H1 (cell line): ENCODE measurements around the gene UCHL5. TPM values are rescaled to one million over a fixed set of nuclear protein-coding genes. Genes with fewer than 3 reads are reported as not detected.

Experiments
- CTCF ChIA-PET: fragments of 300-600 bp; sonication (Branson Sonifier 250); formaldehyde crosslinking; loops from one replicate; lab custom pipeline; 2021; ENCODE audit not compliant: partially characterized antibody; lab: Charles Lee
- POLR2A ChIA-PET: fragments of 300-600 bp; sonication (Branson Sonifier 250); formaldehyde crosslinking; loops from one replicate; lab custom pipeline; 2021; ENCODE audit warnings: inconsistent platforms; ENCODE audit not compliant: partially characterized antibody; lab: Charles Lee
- DNase-seq, 2 experiments: peaks; one replicate each; pipeline versions ENCODE4 v3.0.0 to v3.0.0-alpha.2; 2010 to 2022; ENCODE audit warnings: low spot score in 2 of 2, low read depth in 1 of 2, mixed read lengths in 1 of 2
- FAIRE-seq: peaks from 2 replicates; lab custom pipeline; 2011; peaks lifted over from hg19 to GRCh38; lab: Jason Lieb, UNC
- H2AFZ ChIP-seq: 2 replicates; pipeline ENCODE4 v1.8.1; 2012; ENCODE audit warnings: low read length, inconsistent platforms
- H2AK5ac ChIP-seq: 2 replicates; pipeline ENCODE4 v1.6.1; 2013; ENCODE audit warnings: low read depth, low read length
- H2BK120ac ChIP-seq: replicated peaks from 2 replicates; pipeline ENCODE3; 2013; ENCODE audit warnings: low read depth, low read length, inconsistent platforms
- H2BK12ac ChIP-seq: 2 replicates; pipeline ENCODE4 v1.6.1; 2013; ENCODE audit warnings: low read depth, low read length
- H2BK15ac ChIP-seq: 2 replicates; pipeline ENCODE4 v1.6.1; 2013; ENCODE audit warnings: low read length
- H2BK20ac ChIP-seq: 2 replicates; pipeline ENCODE4 v1.6.1; 2013; ENCODE audit warnings: low read length
- H2BK5ac ChIP-seq: 2 replicates; pipeline ENCODE4 v1.6.1; 2013; ENCODE audit warnings: low read depth, low read length
- H3K14ac ChIP-seq: 2 replicates; pipeline ENCODE4 v1.6.1; 2013; ENCODE audit warnings: inconsistent platforms; ENCODE audit not compliant: insufficient read length
- H3K18ac ChIP-seq: 2 replicates; pipeline ENCODE4 v1.6.1; 2013; ENCODE audit warnings: low read length; ENCODE audit errors: extremely low read depth
- H3K23ac ChIP-seq: 2 replicates; pipeline ENCODE4 v1.6.1; 2013; ENCODE audit warnings: inconsistent platforms; ENCODE audit not compliant: insufficient read length
- H3K23me2 ChIP-seq: 2 replicates; pipeline ENCODE4 v1.6.1; 2013; ENCODE audit warnings: low read depth, low read length
- H3K27ac ChIP-seq: 2 replicates; pipeline ENCODE4 v1.6.1; 2011; ENCODE audit warnings: low read depth, low read length, inconsistent platforms
- H3K27me3 ChIP-seq, 4 experiments: replicated peaks in 1 of 4; 1 replicate in 1 of 4; 2 replicates in 3 of 4; pipeline versions ENCODE4 v1.6.1 to v1.8.1; 2011 to 2013; ENCODE audit warnings: low read length in 3 of 4, mild to moderate bottlenecking in 3 of 4, inconsistent platforms in 2 of 4, mixed read lengths in 2 of 4, moderate library complexity in 1 of 4; ENCODE audit not compliant: control insufficient read depth in 3 of 4, insufficient read depth in 3 of 4; ENCODE audit errors: extremely low read depth in 1 of 4
- H3K36me3 ChIP-seq, 4 experiments: 2 replicates each; pipeline versions ENCODE4 v1.6.1 to v1.8.1; 2011 to 2013; ENCODE audit warnings: mild to moderate bottlenecking in 4 of 4, low read length in 3 of 4, moderate library complexity in 2 of 4, control low read depth in 1 of 4, inconsistent platforms in 1 of 4; ENCODE audit not compliant: insufficient read depth in 4 of 4, control insufficient read depth in 2 of 4
- H3K4ac ChIP-seq: replicated peaks from 2 replicates; pipeline ENCODE3; 2013; ENCODE audit warnings: low read length, low read depth, mixed read lengths, inconsistent platforms; ENCODE audit not compliant: insufficient read length
- H3K4me1 ChIP-seq, 4 experiments: replicated peaks in 1 of 4; 1 replicate in 1 of 4; 2 replicates in 3 of 4; pipeline versions ENCODE4 v1.6.1 to v1.8.1; 2011 to 2013; ENCODE audit warnings: low read length in 3 of 4, inconsistent platforms in 2 of 4, mixed read lengths in 1 of 4; ENCODE audit not compliant: insufficient read depth in 4 of 4, control insufficient read depth in 3 of 4
- H3K4me2 ChIP-seq, 2 experiments: 2 replicates each; pipeline versions ENCODE4 v1.6.1 to v1.8.1; 2011 to 2013; ENCODE audit warnings: low read depth in 2 of 2, low read length in 2 of 2, control low read depth in 1 of 2, inconsistent platforms in 1 of 2, mild to moderate bottlenecking in 1 of 2; ENCODE audit not compliant: insufficient read depth in 1 of 2
- H3K4me3 ChIP-seq, 4 experiments: fragments of 200-600, 300-600 bp in 1 of 4; sonication (generic), shearing (Covaris generic), sonication (Bioruptor Twin) in 1 of 4; 2 replicates each; pipeline versions ENCODE4 v1.5.1 to v1.8.1; 2011 to 2016; ENCODE audit warnings: low read length in 4 of 4, low read depth in 3 of 4, control low read depth in 2 of 4, inconsistent platforms in 2 of 4, mild to moderate bottlenecking in 2 of 4, mixed read lengths in 1 of 4, moderate library complexity in 1 of 4; ENCODE audit not compliant: insufficient read depth in 2 of 4; ENCODE audit errors: extremely low read depth in 1 of 4
- H3K56ac ChIP-seq: replicated peaks from 2 replicates; pipeline ENCODE3; 2013; ENCODE audit warnings: low read depth, mild to moderate bottlenecking, mixed read lengths, low read length, inconsistent platforms; ENCODE audit not compliant: insufficient read length
- H3K79me1 ChIP-seq: 2 replicates; pipeline ENCODE4 v1.6.1; 2013; ENCODE audit warnings: low read depth, low read length, control low read depth
- H3K79me2 ChIP-seq, 2 experiments: 2 replicates each; pipeline versions ENCODE4 v1.6.1 to v1.8.1; 2012 to 2013; ENCODE audit warnings: low read length in 2 of 2, mild to moderate bottlenecking in 2 of 2, inconsistent platforms in 1 of 2; ENCODE audit not compliant: insufficient read depth in 2 of 2, control insufficient read depth in 1 of 2
- H3K9ac ChIP-seq, 4 experiments: replicated peaks in 1 of 4; 1 replicate in 1 of 4; 2 replicates in 3 of 4; pipeline versions ENCODE4 v1.6.1 to v1.8.1; 2011 to 2013; ENCODE audit warnings: low read depth in 3 of 4, low read length in 3 of 4, control low read depth in 2 of 4, mild to moderate bottlenecking in 2 of 4, moderate library complexity in 2 of 4, inconsistent platforms in 1 of 4; ENCODE audit errors: extremely low read depth in 1 of 4
- H3K9me3 ChIP-seq, 2 experiments: 2 replicates each; pipeline versions ENCODE4 v1.6.1 to v1.8.1; 2012 to 2013; ENCODE audit warnings: mild to moderate bottlenecking in 2 of 2, moderate library complexity in 2 of 2, control low read depth in 1 of 2, inconsistent platforms in 1 of 2, low read depth in 1 of 2, low read length in 1 of 2, mixed read lengths in 1 of 2; ENCODE audit not compliant: insufficient read depth in 2 of 2
- H4K20me1 ChIP-seq, 2 experiments: replicated peaks in 1 of 2; 2 replicates each; pipeline versions ENCODE3 to v1.8.1; 2011 to 2013; ENCODE audit warnings: inconsistent platforms in 2 of 2, low read length in 2 of 2, mild to moderate bottlenecking in 1 of 2; ENCODE audit not compliant: insufficient read depth in 2 of 2, control insufficient read depth in 1 of 2
- H4K5ac ChIP-seq: 2 replicates; pipeline ENCODE4 v1.6.1; 2013; ENCODE audit warnings: low read length, low read depth, mixed read lengths, inconsistent platforms; ENCODE audit not compliant: insufficient read length
- H4K8ac ChIP-seq: 2 replicates; pipeline ENCODE4 v1.8.0; 2013; ENCODE audit warnings: mild to moderate bottlenecking, moderate library complexity, low read length, inconsistent platforms; ENCODE audit not compliant: insufficient read depth; ENCODE audit errors: extremely low read depth
- H4K91ac ChIP-seq: replicated peaks from 2 replicates; pipeline ENCODE3; 2013; ENCODE audit warnings: low read length, mixed read lengths, inconsistent platforms; ENCODE audit not compliant: insufficient read length
- CHD2 ChIP-seq: IDR thresholded peaks from 2 replicates; pipeline ENCODE4 v1.6.1; 2012; ENCODE audit warnings: low read length, improper control_type of control experiment
- EGR1 ChIP-seq: IDR thresholded peaks from 2 replicates; pipeline ENCODE4 v1.6.1; 2011; ENCODE audit warnings: low read depth, low read length, borderline replicate concordance
- GABPA ChIP-seq: IDR thresholded peaks from 2 replicates; pipeline ENCODE4 v1.6.1; 2011; ENCODE audit warnings: mild to moderate bottlenecking, low read length, moderate library complexity, borderline replicate concordance; ENCODE audit not compliant: insufficient read depth
- HDAC6 ChIP-seq: IDR thresholded peaks from one replicate; pipeline ENCODE4 v1.7.1; 2012; ENCODE audit warnings: low read depth, mild to moderate bottlenecking, inconsistent platforms, low read length, moderate library complexity
- JUN ChIP-seq: IDR thresholded peaks from 2 replicates; pipeline ENCODE4 v1.6.1; 2011; ENCODE audit warnings: low read depth, mild to moderate bottlenecking, improper control_type of control experiment, low read length
- KDM1A ChIP-seq: fragments of 200-600, 300-600 bp; sonication (generic); IDR thresholded peaks from 2 replicates; pipeline ENCODE4 v1.7.1; 2016; ENCODE audit warnings: mild to moderate bottlenecking, low read length, borderline replicate concordance
- NRF1 ChIP-seq: IDR thresholded peaks from 2 replicates; pipeline ENCODE4 v1.6.1; 2011; ENCODE audit warnings: mild to moderate bottlenecking, low read depth, low read length, improper control_type of control experiment
- RAD21 ChIP-seq, 2 experiments: IDR thresholded peaks in 1 of 2; conservative IDR thresholded peaks in 1 of 2; 2 replicates each; pipeline ENCODE4 v1.6.1; 2011; ENCODE audit warnings: low read depth in 2 of 2, low read length in 2 of 2, improper control_type of control experiment in 1 of 2, inconsistent platforms in 1 of 2, mild to moderate bottlenecking in 1 of 2, moderate library complexity in 1 of 2
- SP2 ChIP-seq: IDR thresholded peaks from 2 replicates; pipeline ENCODE4 v1.6.1; 2012; ENCODE audit warnings: mild to moderate bottlenecking, low read length, inconsistent platforms
- SRF ChIP-seq: IDR thresholded peaks from 2 replicates; pipeline ENCODE4 v1.6.1; 2011; ENCODE audit warnings: mild to moderate bottlenecking, low read depth, low read length, moderate library complexity
- TEAD4 ChIP-seq: IDR thresholded peaks from 2 replicates; pipeline ENCODE4 v1.6.1; 2012; ENCODE audit warnings: low read depth, low read length, inconsistent platforms, mixed read lengths
- WGBS, 2 experiments: shearing (Covaris generic) in 1 of 2; methylation state at CpG; one replicate each; pipeline versions ENCODE4 v1.1.6 to v1.1.7; 2013 to 2015; ENCODE audit warnings: low lambda C conversion rate in 2 of 2, mixed read lengths in 2 of 2, inconsistent platforms in 1 of 2, low coverage in 1 of 2, missing lambda C conversion rate in 1 of 2; ENCODE audit not compliant: insufficient replicate concordance in 2 of 2, insufficient coverage in 1 of 2, insufficient read length in 1 of 2; ENCODE audit errors: extremely low coverage in 1 of 2, missing lambda C conversion rate in 1 of 2; 5-methylcytosine and 5-hydroxymethylcytosine counted together
- polyA plus RNA-seq, 7 experiments: library from polyadenylated mRNA; depleted of rRNA in 3 of 7; stranded (reverse) in 5 of 7; unstranded in 2 of 7; fragments of >200 nt in 5 of 7; fragments of 200-250 nt in 2 of 7; gene quantifications; 1 replicate in 5 of 7; 2 replicates in 1 of 7; 4 replicates in 1 of 7; pipeline versions ENCODE4 v1.2.1 to v1.2.3, GENCODE V29; 2011 to 2013; ENCODE audit warnings: missing spikeins in 2 of 7, mixed read lengths in 2 of 7
- total RNA-seq: library from RNA; stranded (reverse); fragmentation: NEBNext Ultra II Directional; extraction: Animal tissue kit (Norgen Biotek cat#: 25700); gene quantifications from 2 replicates; pipeline ENCODE4 v1.2.1, GENCODE V29; 2021

Gene UCHL5
- total and polyA plus RNA-seq, 2 of the 8 experiments (the other 6 are each of a cell fraction or from before 2014, with no cell fraction given): 12.0 to 40.0 TPM

DNA sequence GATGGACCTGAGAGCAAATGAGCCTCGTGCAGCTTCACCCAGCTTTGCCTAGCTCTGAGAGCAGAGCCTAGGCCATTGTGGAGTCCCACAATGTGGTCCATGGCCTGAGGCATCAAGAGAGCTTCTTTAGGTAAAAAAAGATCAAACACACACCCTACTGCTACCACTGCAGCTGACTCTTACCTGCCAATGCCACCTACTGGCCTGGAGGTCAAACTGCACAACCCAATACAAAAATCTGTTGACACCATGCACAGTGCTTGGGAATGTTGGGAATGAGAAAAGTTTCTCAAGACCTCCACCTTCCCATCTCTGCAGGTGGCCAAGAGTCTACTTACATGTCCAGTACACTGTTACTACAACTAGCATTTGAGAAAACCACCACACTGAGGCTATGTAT, 60.6 kb downstream of the UCHL5 start:
- POLR2A ChIA-PET: no interaction called here
- Histone ChIP-seq H3K56ac (no peak overlapping the region), H2BK12ac (no peak overlapping the region), H2BK15ac (no peak overlapping the region), H2BK120ac (no peak overlapping the region), H3K4me1 (no peaks in the 10 kb centered on the region), H4K8ac (0 out of 2 replicates have a peak overlapping the region, but pooled peaks have one; percentile 31), H3K4me2 (no peak overlapping the region), H4K91ac (no peak overlapping the region), H2BK5ac (no peak overlapping the region), H2AFZ (no peak overlapping the region), H3K14ac (no peak overlapping the region), H3K27ac (no peak overlapping the region), H3K4me3 (no peak overlapping the region), H2BK20ac (no peak overlapping the region), H2AK5ac (no peak overlapping the region), H3K18ac (no peak overlapping the region), H4K5ac (no peak overlapping the region), H3K36me3 (peaks cover 0 to 4% (median 2%) of the 10 kb centered on the region in 4 experiments; a peak in 2 of 8 replicates), H3K9ac (no peak overlapping the region), H3K79me2 (no peaks in the 10 kb centered on the region), H3K4ac (no peak overlapping the region), H3K23me2 (no peaks in the 10 kb centered on the region), H3K79me1 (0 out of 2 replicates have a peak, but pooled peaks cover 3% of the 10 kb centered on the region), H4K20me1 (no peaks in the 10 kb centered on the region), H3K23ac (no peak overlapping the region), H3K9me3 (peaks cover 0 to 8% of the 10 kb centered on the region in 2 experiments; a peak in 2 of 4 replicates), H3K27me3 (no peaks in the 10 kb centered on the region)
- DNase-seq: no peak
- FAIRE-seq: no peak
- CTCF ChIA-PET: interaction anchor here (0.6 to 2.0 kb wide), 24 partner anchors 9 to 524 kb away, joined by 3 to 13 read pairs (median 3); no protein-coding TSS in a partner anchor
- 87% methylated on average over 1 of the region's 1 CpG; no CpG with 5 or more reads in 1 of the 2 experiments for WGBS, 2 experiments
- TF ChIP-seq HDAC6: no peak
- 0 out of 2 replicates have a peak, but pooled peaks have one; percentile 17 for TF ChIP-seq EGR1
- TF ChIP-seq JUN: no peak
- no peak for TF ChIP-seq CHD2
- no peak for TF ChIP-seq GABPA
- no peak for TF ChIP-seq SRF
- 0 out of 2 replicates have a peak, but pooled peaks have one; percentile 13 for TF ChIP-seq TEAD4
- TF ChIP-seq KDM1A: no peak
- TF ChIP-seq NRF1: no peak
- TF ChIP-seq RAD21 (IDR thresholded peaks at IDR 0.05 in 1 of 2, conservative IDR thresholded peaks at IDR 0.05 in 1 of 2; ENCODE audit: low read depth in 2 of 2, low read length in 2 of 2): peak; percentile 73 to 75
- TF ChIP-seq SP2: peak; percentile 16; the same call in 1 of the 2 replicates
